HG03139 (cell line): Measurements from ENCODE around the gene COL25A1.

Experiments
- ATAC-seq: cut with Tn5 transposase; IDR thresholded peaks from one replicate; pipeline ENCODE4 v1.9.1; 2021; ENCODE audit not compliant: unreplicated experiment

Gene COL25A1

DNA sequence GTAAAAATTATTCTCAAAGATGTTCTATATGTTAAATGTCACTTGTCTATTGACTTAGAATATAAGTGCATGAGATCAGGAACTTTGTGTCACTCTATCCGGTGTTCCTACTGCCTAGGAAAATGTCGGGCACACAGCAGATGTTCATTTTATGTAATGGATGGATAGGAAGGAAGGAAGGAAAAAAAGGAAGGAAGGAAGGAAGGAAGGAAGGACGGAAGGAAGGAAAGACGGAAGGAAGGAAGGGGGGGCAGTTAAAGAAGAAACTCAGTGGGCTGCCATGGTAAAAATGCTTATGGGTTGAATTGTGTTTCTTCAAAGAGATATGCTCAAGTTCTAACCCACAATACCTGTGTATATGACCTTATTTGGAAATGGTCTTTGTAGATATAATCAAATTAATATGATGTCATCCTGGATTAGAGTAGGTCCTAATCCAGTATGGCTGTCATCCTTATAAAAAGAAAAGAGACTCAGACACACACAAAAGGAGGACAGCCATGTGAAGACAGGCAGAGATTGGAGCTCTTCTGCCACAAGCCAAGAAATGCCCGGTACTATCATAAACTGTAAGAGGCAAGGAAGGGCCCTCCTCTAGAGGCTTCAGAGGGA lies 86.3 kb downstream of the COL25A1 start:
- ATAC-seq: no peak

DNA sequence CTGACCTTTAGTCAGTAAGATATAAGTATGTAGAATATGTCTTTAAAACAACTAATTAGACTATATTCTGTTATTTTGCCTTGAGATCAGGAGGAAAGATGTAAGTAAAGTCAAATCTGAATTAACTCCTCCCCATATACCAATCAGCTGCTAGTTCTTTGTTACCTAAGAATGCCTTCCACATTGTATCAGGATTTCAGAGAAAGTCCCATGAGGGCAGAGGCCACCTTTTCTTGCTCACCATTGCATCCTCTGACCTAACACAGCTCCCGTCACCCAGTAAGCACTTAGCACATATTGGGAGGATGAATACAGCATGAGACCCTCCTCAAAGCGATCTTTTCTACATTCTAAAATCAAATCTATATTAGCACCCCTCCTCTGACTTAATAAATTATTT lies 87.0 kb downstream of the COL25A1 start:
- ATAC-seq: no peak

DNA sequence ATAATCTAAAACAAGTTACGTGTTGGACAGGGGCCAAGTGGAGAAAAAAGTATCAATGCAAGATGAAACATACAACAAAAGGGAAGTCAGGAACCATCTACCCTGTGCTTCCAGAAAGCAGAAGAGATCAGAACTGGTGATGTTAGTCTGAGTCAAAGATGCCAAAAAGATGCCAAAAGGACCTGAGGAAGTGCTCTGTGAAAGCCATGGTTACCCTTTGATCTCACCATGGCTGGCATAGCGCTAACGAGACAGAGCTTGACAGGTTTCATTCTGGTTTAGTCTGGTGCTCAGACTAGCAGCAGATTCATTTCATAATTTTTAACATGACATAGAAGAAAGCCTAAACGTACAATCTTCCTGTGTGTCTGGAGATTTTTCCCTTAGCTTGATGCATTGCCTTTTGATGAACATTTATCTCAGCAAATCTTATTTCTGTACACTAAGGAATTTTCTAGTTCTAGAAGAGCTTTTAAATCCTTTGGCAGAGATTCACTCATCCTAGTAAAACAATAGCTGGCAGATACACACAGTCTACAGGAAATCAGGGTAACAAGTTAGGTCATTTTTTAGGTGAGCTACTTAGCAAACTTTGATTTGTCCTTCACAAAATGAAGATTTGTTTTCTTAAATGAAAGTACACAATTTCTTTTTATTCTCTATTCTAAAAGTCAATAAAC lies 87.7 kb downstream of the COL25A1 start:
- no peak for ATAC-seq

DNA sequence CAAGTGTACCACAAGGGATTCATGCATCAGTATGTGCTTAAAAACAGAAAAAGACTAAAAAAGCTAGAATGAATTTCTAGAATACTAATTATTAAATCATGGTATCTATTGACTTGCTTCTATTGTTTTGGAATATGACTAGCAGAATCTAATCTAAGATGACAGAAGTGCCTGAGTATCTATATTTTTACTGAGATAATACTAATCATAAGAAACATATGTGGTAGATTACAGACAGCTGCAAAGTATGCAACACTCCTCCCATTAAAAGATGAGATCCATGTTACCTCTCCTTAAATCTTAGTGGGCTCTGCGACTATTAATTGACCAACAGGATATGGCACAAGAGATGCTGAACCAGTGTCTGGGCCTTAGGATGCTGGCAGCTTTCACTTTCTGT lies 89.4 kb downstream of the COL25A1 start:
- ATAC-seq: no peak

DNA sequence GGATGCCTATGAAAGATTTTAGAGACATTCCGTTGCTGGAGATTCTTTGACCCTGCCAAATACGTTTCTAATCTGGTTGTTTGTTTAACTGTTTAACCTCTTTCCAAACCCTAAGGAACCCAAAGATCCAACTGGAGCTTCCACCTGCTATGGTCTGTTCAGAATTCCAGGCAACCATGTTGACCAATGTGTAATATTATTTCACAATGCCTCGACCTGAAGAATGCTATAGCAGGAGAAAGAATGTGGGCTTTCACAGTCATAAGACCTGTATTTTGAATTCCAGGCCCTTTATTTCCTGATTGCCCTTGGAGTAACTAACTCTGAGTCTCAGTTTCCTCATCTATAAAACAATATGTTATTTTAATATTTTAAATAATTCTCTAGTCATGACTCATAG lies 90.8 kb downstream of the COL25A1 start:
- ATAC-seq: no peak

DNA sequence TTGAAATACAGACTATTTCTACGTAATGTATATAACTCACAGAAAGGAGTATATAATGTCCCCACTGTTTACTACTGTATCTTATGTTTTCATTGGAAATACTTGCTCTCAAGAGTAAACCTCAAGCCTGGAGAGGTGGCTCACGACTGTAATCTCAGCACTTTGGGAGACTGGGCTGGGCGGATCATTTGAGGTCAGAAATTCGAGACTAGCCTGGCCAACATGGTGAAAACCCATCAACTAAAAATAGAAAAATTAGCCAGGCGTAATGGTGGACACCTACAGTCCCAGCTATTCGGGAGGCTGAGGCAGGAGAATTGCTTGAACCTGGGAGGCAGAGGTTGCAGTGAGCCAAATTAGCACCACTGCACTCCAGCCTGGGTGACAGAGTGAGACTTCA lies 92.8 kb downstream of the COL25A1 start:
- ATAC-seq: no peak

DNA sequence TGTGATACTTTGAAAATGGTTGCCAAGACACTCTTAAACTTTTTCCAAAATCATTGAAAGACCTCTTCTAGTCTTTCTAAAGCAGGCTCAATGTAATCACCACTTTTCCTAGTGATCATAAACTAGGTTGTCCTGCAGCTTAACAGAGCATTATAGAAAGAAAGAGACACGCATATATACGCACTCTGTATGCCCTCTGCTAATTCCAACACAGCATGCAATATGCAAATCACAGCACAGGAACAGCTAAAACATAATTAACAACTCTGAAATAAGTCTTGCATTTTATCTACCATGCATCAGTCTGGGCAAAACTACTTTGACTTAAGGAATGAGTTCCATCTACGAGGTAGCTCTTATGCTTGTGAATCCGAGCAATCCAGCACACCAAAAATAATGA lies 94.6 kb downstream of the COL25A1 start:
- no peak for ATAC-seq

DNA sequence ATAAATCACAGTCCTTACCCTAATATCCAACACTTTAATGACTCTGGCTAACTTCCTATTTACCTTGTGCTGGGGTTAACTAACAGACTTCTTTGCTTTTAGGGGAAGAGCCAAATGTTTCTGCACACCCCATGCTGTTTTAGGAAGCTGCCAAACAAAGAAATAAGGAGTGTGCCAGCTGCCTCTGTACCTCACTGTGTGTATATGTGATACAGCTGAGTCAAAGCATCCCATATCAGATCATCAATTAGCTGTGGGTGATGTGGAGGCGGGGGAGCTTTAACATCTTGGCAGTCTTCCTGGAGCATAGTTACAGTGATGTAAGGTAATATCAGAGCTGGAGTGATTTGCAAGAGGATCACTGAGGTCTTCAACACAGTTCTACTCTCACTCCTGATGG lies 95.4 kb downstream of the COL25A1 start:
- ATAC-seq: no peak

DNA sequence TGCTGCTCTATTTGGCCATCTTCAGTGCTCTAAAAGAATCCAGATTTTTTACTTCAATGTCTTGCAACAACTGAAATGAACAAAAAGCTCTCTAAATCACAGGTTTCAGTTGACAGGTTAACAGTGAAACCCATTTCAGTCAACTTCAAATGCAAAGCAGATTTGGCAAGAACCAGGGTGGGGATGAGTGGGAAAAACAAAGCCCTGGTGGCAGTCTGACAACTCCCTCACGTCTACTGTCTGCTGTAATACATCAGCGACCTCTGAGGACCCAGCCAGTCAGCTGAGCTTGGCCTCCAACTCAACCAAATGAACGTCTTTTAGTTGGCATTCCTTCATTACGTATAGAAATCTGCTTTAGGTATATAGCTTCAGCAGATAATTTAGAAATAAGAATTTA lies 95.8 kb downstream of the COL25A1 start:
- ATAC-seq: no peak

DNA sequence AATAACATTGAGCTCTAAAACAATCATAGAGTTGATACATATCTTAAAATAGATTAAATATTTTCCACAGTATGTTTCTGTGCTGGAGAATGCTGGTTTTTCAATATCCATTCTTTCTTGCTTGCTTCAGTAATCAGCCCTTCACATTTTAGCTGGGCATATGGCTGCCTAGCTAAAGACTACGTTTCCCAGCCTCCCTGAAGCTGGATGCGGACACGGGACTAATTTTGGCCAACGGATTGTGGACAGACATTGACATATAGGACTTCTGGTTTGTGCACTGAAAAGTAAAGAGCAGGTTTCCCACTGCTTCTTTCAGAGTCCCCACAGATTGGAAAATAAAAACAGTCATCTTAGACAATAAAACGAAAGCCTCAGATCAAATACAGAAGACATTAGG lies 97.3 kb downstream of the COL25A1 start:
- no peak for ATAC-seq

DNA sequence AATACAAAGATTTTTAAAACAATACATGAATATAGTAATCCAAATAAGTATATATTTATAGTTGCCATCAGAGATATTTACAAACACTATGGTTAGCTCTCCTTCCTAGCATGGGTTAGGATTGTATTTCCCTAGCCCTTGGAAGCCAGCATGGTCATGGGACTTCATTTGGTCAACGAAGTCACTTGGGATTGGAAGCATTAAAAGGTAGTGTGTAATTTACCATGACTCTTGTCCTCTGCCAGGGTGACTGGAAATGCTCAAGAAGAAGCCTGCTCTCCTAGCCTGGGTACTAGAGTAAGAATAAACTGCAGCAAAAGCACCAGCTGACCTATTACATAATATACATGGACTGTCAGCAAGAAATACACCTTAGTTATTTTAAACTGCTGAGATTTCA lies 102.9 kb downstream of the COL25A1 start:
- no peak for ATAC-seq

DNA sequence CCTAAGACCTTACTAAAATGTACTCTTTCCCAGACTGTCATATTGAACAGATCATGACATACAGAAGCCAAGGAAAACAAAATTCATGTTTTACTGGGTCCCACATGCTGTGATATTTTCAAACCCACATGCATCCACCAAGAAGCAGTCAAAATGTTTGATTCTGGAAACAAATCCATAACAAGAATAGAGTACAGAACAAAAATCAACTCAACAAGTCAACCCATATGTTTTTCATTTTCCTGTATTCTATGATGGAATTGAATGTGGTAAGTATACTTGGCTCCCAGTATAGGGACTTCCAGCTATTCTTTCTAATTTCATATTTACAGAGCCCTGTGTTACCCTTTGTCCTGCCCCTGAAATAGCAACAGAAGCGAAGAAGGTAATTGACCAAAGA lies 106.8 kb downstream of the COL25A1 start:
- ATAC-seq: no peak

DNA sequence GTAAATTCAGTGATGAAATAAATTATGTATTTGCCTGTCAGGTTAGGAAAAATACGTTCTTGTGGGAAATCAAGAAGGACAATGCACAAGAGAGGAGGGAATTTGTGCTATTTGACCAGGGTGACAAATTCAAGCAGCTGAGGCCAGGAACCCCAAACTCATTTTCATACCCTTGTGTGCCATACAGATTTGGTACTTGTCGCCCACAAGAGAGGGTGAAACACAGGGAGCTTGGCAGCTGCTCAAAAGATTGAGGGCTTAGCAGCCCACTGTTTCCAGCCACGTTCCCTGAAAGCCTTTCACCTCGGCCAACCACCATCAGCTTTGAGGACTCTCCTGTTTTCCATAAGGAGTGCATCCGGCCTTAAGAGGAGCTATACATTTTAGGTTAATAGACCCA lies 111.2 kb downstream of the COL25A1 start:
- ATAC-seq: no peak

DNA sequence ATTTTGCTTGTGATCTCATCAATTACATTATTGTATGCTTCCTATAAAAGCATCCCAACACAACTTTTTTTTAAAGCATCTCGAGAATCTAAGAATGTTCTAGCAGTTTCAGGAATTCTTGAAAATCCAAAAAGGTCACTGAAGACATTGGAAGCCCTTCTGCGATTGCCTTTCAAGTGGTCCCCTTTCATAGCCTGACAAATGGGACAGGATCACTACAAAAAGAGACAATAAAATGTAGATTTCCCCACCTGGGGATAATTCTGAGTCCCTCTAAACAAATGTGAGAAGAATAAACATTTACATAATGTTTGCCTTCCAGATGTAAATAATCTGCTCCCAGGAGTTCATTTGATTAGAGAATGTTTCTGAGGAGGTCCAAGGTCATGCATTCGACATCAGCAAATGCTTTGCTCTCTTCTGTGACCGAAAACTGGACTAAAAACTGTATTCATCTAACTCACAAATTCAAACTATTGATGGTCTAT lies 116.0 kb downstream of the COL25A1 start:
- no peak for ATAC-seq

DNA sequence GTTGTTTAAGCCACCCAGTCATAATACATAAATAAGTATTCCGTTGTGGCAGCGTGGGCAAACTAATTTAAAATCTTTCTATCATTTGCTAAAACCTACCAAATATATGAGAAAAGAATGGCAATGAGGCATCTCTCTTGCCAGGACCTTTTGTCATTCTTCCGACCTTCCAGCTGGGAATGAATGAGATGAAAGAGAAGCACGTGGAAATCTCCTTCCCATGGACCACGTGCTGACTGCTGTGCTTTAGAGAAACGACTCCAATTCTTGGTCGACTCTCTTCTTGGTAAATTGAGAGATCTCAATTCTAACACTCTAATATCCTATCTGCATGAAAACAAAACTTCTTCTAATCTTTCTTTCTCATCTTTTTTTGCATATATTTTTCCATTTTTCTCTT lies 116.5 kb downstream of the COL25A1 start:
- no peak for ATAC-seq

DNA sequence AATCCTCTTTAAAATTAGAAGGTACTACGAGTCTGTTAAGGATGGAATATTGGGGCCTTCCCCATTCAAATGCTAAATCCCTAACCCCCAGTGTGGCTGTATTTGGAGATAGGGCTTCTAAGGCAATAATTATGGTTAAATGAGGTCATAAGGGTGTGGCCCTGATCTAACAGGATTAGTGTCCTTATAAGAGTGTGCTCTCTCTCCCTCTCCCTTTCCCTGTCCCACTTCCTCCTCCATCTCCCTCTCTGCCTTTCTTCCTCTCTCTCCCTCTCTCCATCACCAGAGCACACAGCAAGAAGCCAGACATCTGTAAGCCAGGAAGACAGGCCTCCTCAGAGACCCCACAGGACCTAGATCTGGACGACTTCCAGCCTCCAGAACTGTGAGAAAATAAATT lies 116.9 kb downstream of the COL25A1 start:
- ATAC-seq: no peak

DNA sequence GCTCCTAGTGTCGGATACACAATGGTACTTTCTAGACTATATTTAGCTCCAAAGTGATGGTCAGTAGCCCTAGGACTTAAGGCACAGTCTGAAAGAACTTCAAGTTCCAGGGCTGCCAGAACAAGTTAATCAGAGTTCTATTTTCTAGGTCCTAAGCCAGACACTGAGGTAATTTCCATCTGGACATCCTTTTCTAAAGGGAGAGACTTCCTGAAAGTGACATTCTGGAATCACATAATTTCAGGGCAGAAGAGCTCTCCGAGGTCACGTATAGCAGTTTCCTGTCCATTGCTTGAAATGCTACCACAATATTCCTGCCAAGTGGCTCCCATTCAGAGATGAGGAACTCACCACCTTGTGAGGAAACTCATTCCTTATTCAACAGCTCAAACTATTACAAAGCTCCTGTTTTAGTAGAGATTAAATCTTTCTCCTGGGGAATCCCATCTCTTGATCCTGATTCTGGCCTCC lies 117.9 kb downstream of the COL25A1 start:
- ATAC-seq: no peak

DNA sequence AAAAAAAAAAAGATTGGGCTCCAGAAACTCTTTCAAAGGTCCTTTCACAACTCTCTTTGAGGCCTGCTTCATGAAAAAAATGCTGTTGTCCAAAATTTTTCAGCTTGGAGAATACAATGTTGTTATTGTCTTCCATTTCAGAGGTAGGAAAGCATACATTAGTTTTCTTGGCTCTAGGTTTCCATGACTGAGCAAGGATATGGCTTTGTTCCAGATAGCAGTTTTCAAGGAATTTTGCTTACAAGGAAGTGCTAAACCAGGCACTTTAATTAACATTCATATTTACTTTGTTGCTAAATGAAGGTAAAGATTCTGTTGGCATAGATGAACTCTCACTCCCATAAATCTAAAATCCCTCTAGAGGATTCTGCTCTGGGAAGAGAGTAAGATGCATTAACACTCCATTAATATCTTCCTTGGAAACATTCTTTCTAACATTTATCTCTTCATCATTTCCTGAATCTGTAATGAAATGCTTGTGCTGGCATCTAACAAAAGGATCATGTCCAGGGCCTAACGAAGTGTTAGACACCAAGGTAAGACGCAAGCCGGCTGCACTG lies 118.4 kb downstream of the COL25A1 start:
- ATAC-seq: no peak

DNA sequence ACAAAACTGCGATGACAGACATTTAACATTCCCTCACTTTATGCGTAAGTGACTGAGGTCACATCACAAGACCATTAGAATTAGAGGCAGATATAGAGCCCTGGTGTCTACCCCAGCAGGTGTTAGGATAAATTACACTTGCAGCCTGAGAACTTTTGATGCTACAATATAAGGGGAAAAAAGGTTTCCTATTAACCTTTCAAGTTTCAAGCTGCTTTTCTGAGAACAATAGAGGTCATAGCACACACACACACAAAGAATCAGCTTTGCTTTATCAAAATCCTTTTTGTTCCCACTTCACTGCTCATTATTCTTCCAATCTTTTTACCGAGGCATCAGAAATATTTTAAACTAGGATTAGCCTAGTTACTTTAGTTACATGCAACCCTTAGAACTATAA lies 119.8 kb downstream of the COL25A1 start:
- ATAC-seq: no peak

DNA sequence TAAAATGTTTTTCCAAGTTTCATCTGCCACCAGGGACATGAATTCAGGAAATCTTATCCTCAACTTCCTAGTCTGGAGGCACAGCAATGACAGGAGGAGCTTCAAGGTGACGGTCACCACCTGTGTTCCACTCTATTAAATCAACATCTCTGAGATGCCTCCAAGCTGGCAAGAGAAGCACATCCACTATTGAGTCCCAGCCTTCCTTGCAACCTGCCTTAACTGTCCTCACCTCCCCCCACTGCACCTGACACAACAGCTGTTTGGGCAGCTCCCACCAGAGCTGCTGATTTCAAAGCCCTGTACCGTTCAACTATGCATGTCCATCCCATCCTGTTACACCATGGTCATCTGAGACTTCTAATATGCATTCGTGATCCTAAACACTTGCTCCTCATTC lies 123.4 kb downstream of the COL25A1 start:
- ATAC-seq: no peak

DNA sequence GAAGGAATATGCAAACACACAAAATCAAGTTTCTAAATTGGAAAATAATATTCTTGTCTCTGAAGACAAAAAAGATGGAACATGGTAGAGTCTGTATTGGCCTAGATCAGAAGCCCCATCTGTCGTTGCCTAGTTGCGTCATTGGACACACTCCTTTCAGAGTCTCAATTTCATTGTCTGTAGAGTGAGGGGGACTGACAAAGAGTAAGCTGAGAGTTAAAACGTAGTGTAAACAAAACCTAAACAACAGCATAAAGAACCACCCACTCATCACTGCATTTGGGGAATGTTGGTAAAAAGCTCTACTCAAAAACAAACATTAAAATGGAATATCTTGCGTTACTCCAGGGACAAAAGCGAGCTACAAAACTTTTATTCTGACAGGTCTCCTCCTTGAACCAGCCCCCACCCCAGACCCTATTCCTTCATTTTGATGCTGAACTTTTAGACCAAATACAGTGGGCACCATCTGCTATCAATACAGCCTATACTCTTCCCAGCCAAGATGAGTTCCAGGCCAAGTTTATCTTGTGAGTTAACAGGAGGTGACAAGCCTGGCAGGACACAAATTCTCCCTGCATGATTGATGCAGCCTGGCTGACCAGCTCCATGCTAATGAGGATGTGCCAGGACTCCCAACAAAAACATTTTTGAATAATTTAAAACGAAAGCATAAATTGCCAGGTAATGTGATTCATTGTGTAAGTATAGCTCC lies 125.2 kb downstream of the COL25A1 start:
- no peak for ATAC-seq
